ENCODE data around the gene CELSR2. TPM values are rescaled to one million over a fixed set of nuclear protein-coding genes. Genes with fewer than 3 reads are reported as not detected.
A peak's percentile ranks its signal among the peaks of the same experiment; 100 is the strongest.

Gene CELSR2
- polyA plus RNA-seq, 3 donors: 0.03 to 0.97 (median 0.04) TPM

DNA sequence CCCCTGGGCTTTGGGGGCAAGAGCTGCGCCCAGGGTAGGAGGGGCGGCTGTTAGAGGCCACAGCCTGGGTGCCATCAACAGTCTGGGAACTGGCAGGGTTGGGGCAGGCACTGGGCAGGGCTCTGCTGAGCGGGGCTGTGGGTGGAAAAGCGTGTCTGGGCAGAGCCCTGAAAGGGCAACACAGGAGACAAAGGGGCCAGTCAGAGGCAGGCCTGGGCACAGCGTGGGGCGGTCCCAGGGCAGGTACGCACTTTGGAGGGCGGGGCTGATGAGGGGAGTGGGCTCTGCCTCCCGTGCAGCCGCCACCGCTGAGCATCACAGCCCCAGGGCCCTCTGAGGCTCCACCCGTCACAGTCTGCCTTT lies 13.9 kb downstream of the CELSR2 start:
- H2AFZ ChIP-seq (ENCODE audit: insufficient read depth, low read depth, low read length, poor library complexity, severe bottlenecking): no peak overlapping the region

GRCh38 chr1:109263597-109264378 lies 14.4 kb downstream of the CELSR2 start:
- Histone ChIP-seq H3K79me2 (ENCODE audit: insufficient read depth, low read length) (no peaks in the 10 kb centered on the region), H3K4me2 (replicated peaks; ENCODE audit: extremely low read depth, low read length, poor library complexity, severe bottlenecking) (no peak overlapping the region), H3K4me3 (replicated peaks in 1 of 3; ENCODE audit: low read depth in 2 of 3, low read length in 3 of 3) (no peak overlapping the region), H2AFZ (ENCODE audit: insufficient read depth, low read depth, low read length, poor library complexity, severe bottlenecking) (no peak overlapping the region), H3K4me1 (ENCODE audit: control insufficient read depth in 1 of 2, insufficient read depth in 2 of 2, low read length in 2 of 2) (peaks cover 5 to 7% of the 10 kb centered on the region in 2 donors), H4K20me1 (ENCODE audit: insufficient read depth, low read length) (no peaks in the 10 kb centered on the region), H3K36me3 (replicated peaks in 1 of 2; ENCODE audit: control insufficient read depth in 1 of 2, insufficient read depth in 2 of 2, low read length in 2 of 2) (no peaks in the 10 kb centered on the region), H3K9me3 (replicated peaks in 1 of 2; ENCODE audit: control insufficient read depth in 1 of 2, insufficient read depth in 1 of 2, low read length in 2 of 2) (no peaks in the 10 kb centered on the region), H3K27me3 (ENCODE audit: control insufficient read depth in 2 of 2, insufficient read depth in 2 of 2, low read length in 2 of 2) (no peaks in the 10 kb centered on the region), H3K9ac (ENCODE audit: insufficient read depth, low read length, poor library complexity, severe bottlenecking) (no peak overlapping the region), H3K27ac (ENCODE audit: low read depth in 1 of 2, low read length in 2 of 2) (no peak overlapping the region)
- Mint-ChIP-seq H3K27me3 (ENCODE audit: low read depth in 3 of 3) (peaks cover 0 to 9% (median 8%) of the 10 kb centered on the region in 3 donors), H3K27ac (peak overlapping the region in 1 of 7 donors; percentile 32), H3K36me3 (no peaks in the 10 kb centered on the region), H3K4me1 (peaks cover 6% of the 10 kb centered on the region), H3K4me3 (no peak overlapping the region), H3K9me3 (peaks cover 0 to 3% (median 0%) of the 10 kb centered on the region in 7 donors)
- DNase-seq: peak; percentile 78 to 85 (median 79)
- WGBS (ENCODE audit: insufficient coverage): 53% methylated on average over 26 of the region's 29 CpGs
- intact Hi-C loops (cut with micrococcal nuclease): loop anchor here (2.0 to 5.0 kb wide), 2 partner anchors 134 to 269 kb away; partner anchors contain the start of gene SORT1 (in 2 of the 2)
- TF ChIP-seq, protein P1, sequence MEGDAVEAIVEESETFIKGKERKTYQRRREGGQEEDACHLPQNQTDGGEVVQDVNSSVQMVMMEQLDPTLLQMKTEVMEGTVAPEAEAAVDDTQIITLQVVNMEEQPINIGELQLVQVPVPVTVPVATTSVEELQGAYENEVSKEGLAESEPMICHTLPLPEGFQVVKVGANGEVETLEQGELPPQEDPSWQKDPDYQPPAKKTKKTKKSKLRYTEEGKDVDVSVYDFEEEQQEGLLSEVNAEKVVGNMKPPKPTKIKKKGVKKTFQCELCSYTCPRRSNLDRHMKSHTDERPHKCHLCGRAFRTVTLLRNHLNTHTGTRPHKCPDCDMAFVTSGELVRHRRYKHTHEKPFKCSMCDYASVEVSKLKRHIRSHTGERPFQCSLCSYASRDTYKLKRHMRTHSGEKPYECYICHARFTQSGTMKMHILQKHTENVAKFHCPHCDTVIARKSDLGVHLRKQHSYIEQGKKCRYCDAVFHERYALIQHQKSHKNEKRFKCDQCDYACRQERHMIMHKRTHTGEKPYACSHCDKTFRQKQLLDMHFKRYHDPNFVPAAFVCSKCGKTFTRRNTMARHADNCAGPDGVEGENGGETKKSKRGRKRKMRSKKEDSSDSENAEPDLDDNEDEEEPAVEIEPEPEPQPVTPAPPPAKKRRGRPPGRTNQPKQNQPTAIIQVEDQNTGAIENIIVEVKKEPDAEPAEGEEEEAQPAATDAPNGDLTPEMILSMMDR (IDR thresholded peaks at IDR 0.05): peak; percentile 97

More for the DNA sequence above, 13.9 kb downstream of the CELSR2 start:
- H3K4me1 Mint-ChIP-seq: peaks cover 6% of the 10 kb centered on the region
- H3K9me3 Mint-ChIP-seq: peaks cover 0 to 3% (median 0%) of the 10 kb centered on the region in 7 donors
- Histone ChIP-seq H3K27ac (ENCODE audit: low read depth in 1 of 2, low read length in 2 of 2) (no peak overlapping the region), H3K9me3 (replicated peaks in 1 of 2; ENCODE audit: control insufficient read depth in 1 of 2, insufficient read depth in 1 of 2, low read length in 2 of 2) (no peaks in the 10 kb centered on the region), H3K4me3 (replicated peaks in 1 of 3; ENCODE audit: low read depth in 2 of 3, low read length in 3 of 3) (no peak overlapping the region), H3K79me2 (ENCODE audit: insufficient read depth, low read length) (no peaks in the 10 kb centered on the region), H3K9ac (ENCODE audit: insufficient read depth, low read length, poor library complexity, severe bottlenecking) (no peak overlapping the region), H3K4me2 (replicated peaks; ENCODE audit: extremely low read depth, low read length, poor library complexity, severe bottlenecking) (no peak overlapping the region), H3K36me3 (replicated peaks in 1 of 2; ENCODE audit: control insufficient read depth in 1 of 2, insufficient read depth in 2 of 2, low read length in 2 of 2) (no peaks in the 10 kb centered on the region), H3K27me3 (ENCODE audit: control insufficient read depth in 2 of 2, insufficient read depth in 2 of 2, low read length in 2 of 2) (no peaks in the 10 kb centered on the region), H4K20me1 (ENCODE audit: insufficient read depth, low read length) (no peaks in the 10 kb centered on the region), H3K4me1 (ENCODE audit: control insufficient read depth in 1 of 2, insufficient read depth in 2 of 2, low read length in 2 of 2) (peaks cover 5 to 7% of the 10 kb centered on the region in 2 donors)
- DNase-seq: no peak
- H3K27me3 Mint-ChIP-seq (ENCODE audit: low read depth in 3 of 3): peaks cover 0 to 9% (median 8%) of the 10 kb centered on the region in 3 donors
- TF ChIP-seq, protein P1 (IDR thresholded peaks at IDR 0.05): no peak
- H3K4me3 Mint-ChIP-seq: no peak overlapping the region
- no peaks in the 10 kb centered on the region for H3K36me3 Mint-ChIP-seq
- no peak overlapping the region for H3K27ac Mint-ChIP-seq
- WGBS (ENCODE audit: insufficient coverage): 70% methylated on average over 12 of the region's 12 CpGs
- intact Hi-C loops (cut with micrococcal nuclease): loop anchor here (2.0 to 5.0 kb wide), 2 partner anchors 134 to 270 kb away; partner anchors contain the start of gene SORT1 (in 2 of the 2)

All from CD14-positive monocyte (primary cell).